ENCODE results near the gene B9D2.
"Not testable (repeated sequence)": the region's sequence is repeated elsewhere in the genome, so short reads cannot be mapped to it uniquely, and the experiment has no call there.

Gene B9D2

GRCh38 chr19:41386442-41386841 lies 22.5 kb upstream of the B9D2 start:
- DNase-seq: no peak

DNA sequence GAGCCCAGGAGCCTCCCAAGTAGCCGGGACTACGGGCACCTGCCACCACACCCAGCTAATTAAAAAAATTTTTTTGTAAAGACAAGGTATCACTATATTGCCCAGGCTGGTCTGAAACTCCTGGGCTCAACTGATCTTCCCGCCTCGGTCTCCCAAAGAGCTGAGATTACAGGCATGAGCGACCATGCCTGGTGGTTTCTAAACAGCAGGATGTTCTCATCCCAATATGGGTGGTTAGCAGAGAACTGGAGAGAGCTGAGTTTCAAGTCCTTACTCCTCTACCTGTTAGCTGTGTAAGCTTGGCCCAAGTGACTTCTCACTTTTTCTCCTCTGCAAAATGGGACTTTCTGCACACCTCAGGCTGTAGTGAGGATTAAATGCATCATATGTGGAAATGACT lies 20.4 kb upstream of the B9D2 start:
- no peak for DNase-seq

DNA sequence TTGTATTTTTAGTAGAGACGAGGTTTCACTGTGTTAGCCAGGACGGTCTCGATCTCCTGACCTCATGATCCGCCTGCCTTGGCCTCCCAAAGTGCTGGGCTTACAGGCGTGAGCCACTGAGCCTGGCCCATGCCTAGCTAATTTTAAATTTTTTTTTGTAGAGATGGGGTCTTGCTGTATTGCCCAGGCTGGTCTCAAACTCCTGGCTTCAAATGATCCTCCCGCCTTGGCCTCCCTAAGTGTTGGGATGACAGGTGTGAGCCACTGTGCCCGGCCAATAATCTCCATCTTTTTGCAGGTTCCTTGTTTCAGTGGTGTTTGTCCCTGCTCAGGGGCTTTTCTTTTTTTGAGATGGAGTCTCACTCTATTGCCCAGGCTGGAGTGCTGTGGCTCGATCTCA lies 17.6 kb upstream of the B9D2 start:
- DNase-seq: not testable (repeated sequence)

- DNase-seq: no peak
Measured at GRCh38 chr19:41377977-41378709, 14.2 kb upstream of the B9D2 start.

- no peak for DNase-seq
Measured at GRCh38 chr19:41376998-41377365, 13.0 kb upstream of the B9D2 start.

DNA sequence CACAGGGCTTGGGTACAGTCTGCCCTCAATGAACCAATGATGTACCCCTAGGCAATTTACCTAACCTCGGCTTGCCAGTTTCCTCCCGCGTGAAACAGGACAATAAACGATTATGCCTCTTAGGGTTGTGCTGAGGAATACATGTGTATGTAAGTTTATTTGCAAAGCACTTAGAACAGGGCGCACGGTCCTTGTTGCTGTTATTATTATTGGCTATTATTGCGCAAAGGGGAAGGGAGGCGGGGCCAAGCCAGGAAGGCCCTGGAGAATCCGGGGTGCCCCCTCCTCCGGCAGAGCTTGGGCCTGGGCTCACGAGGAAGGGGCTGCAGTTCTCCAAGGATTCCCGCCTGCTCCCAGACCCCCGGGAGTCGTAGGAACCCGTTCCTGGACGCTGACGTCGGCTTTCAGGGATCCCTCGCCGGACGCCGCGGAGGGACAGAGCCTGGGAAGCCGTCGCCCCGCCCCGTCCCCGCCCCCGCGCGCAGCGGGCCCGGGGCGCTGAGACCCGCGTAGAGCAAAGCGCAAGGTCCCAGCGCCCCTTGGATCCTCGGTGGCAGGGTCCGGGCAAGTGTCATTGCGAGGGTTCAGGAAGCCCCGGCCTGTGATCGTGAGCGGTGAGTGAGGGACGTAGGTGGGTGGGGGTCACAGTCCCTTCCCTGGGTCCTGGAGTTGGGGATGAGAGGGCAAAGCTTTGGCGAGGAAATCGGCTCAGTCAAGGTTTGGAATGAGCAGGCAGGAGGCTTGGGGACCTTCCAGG lies 12.5 kb upstream of the B9D2 start, which contains the start of gene TMEM91:
TMEM91 (plus strand) TSS at position 293 of the 757 bp plus-strand sequence. CDS start 1,777 bp downstream, outside the sequence.
- no peak for DNase-seq

GRCh38 chr19:41373993-41374392 lies 10.0 kb upstream of the B9D2 start:
- no peak for DNase-seq

- DNase-seq: no peak
Measured at GRCh38 chr19:41372501-41372900, 8.6 kb upstream of the B9D2 start.

DNA sequence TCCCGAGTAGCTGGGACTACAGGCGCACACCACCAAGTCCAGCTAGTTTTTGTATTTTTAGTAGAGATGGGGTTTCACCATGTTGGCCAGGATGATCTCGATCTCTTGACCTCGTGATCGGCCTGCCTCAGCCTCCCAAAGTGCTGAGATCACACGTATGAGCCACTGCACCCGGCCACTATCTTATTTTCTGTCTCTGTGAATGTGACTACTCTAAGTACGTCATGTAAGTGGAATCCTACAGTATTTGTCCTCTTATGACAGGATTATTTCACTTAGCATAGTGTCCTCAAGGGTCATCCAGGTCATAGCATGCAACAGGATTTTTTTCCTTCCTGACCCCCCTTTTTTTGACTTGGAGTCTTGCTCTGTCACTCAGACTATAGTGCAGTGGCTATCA lies 7.6 kb upstream of the B9D2 start:
- DNase-seq: no peak

GRCh38 chr19:41371119-41371518 lies 7.2 kb upstream of the B9D2 start:
- not testable (repeated sequence) for DNase-seq

DNA sequence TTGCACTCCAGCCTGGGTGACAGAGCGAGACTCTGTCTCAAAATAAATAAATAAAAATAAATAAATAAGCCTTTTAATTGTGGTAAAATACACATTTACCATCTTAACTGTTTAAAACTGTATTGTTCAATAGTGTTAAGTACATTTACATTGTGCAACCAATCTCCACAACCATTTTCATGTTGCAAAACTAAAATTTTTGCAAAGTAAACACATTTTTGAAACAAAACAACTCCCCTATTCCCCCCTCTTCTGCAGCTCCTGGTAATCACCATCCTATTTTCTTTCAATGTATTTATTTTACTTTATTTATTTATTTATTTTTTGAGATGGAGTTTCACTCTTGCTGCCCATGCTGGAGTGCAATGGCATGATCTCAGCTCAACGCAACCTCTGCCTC lies 5.8 kb upstream of the B9D2 start:
- no peak for DNase-seq

- no peak for DNase-seq
Measured at GRCh38 chr19:41367848-41368301, 3.9 kb upstream of the B9D2 start.

DNA sequence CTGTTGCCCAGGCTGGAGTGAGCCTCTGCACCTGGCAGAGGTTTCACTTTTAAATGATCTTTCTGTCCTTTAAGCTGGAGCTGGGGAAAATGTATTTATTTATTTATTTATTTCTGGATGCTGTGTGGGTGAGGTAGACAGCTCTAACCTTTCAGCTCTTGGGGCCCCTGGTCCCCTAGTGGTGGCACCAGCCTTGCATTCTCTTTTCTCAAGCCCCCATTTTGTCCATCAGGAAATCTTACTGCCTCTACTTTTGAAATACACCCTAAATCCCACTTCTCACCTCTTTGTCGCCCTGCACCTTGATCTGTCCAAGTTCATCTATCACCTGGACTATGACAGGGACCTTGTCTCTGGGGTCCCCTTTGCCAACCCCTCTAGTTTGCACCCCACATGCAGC lies 2.1 kb upstream of the B9D2 start:
- no peak for DNase-seq

- DNase-seq: no peak
Measured at GRCh38 chr19:41364524-41365391, 809 bp upstream of the B9D2 start.

- DNase-seq: no peak
Measured at GRCh38 chr19:41363371-41363752, 587 bp downstream of the B9D2 start.

DNA sequence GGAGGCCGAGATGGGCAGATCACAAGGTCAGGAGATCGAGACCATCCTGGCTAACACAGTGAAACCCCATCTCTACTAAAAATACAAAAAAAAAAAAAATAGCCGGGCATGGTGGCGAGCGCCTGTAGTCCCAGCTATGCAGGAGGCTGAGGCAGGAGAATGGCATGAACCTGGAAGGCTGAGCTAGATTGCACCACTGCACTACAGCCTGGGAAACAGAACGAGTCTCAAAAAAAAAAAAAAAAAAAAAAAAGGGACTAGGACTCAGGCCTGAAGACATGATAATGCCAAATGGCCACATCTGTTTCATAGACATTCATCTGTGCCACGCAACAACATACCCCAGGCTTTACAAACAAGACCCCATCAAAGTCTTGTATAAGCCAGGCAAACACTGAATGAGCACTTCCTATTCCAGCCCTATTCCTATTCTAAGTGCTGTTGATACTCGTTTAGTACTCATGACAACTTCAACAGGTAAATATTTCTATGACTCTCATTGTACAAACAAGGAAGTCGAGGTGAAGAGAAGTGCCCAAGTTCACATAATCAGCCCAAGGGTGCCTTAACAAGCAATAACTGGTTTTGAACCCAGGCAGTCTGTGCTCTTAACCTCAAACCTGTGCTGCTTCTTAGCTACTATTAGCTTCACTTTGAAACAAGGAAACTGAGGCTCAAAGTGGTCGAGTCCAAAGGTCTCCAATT lies 1.7 kb downstream of the B9D2 start:
- no peak for DNase-seq

- DNase-seq: no peak
Measured at GRCh38 chr19:41359741-41360140, 4.2 kb downstream of the B9D2 start.

GRCh38 chr19:41357746-41358145 lies 6.2 kb downstream of the B9D2 start:
- DNase-seq: no peak

DNA sequence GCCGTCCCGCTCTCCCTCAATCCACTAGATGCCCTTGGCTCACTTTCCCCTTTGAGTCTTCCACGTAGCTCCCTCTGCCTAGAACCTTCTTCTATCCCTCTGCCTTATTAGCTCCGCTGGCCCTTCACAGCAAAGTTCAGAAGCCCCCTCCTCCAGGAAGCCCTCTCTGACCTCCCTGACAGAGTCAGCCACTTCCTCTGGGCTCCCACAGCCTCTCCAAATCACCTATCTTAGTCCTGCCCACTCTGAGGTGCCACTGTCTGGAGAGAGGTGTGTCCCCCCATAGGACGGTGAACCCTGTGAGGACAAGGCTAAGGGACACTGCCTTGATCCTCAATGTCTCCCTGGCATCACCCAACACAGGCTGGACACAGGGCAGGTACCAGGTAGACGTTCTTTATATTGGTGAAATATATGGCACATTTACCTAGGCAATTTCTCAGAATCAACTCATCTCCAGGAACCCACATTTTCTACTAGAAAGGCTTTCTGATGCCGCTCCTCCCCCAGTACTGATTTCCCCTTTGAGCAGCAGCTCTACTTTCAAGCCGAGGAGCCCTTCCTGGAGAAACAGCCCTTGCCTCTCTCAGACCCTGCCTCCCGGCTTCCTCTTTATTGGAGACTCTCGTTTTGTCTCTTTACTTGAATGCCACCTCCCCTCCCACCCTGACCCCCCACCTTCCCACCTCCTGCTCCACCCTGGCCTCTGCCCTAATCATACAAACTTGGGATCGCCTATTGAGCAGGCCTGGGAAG lies 6.8 kb downstream of the B9D2 start:
- no peak for DNase-seq

GRCh38 chr19:41355802-41356201 lies 8.1 kb downstream of the B9D2 start:
- DNase-seq: no peak

DNA sequence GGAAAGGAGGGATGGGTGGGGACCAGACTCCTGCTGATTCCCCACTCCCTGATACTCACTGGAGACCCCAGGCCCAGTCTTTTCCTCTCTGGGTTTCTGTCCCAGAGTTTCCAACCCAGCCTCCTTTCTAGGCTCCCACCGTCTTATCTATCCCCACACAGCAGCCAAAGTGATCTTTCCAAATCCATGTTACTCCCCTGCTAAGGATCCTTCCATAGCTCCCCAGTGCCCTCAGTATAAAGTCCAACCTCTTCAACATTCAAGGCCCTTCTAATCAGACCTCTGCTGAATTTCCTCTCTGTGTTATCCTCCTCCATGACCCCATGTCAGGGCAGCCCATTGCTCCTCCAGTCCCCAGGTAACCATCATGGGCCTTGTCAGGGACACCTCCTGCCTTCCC lies 8.9 kb downstream of the B9D2 start:
- DNase-seq: no peak

- no peak for DNase-seq
Measured at GRCh38 chr19:41354343-41354953, 9.5 kb downstream of the B9D2 start.

All from activated CD4-positive, CD25-positive, alpha-beta regulatory T cell (primary cell).